Measurements from ENCODE around the gene EFR3B.

GRCh38 chr2:25122367-25122766 is 80.5 kb downstream of the EFR3B start:
- TF ChIP-seq EP300 (IDR thresholded peaks at IDR 0.05; ENCODE audit: borderline replicate concordance in 1 of 2, low read depth in 1 of 2, low read length in 1 of 2) (no peak), CHD2 (IDR thresholded peaks at IDR 0.05; ENCODE audit: low read length, partially characterized antibody) (no peak), POLR2AphosphoS5 (IDR thresholded peaks at IDR 0.05; ENCODE audit: low read depth, low read length) (no peak)

Measured in SK-N-SH (cell line).